GM19043 (cell line): ENCODE results near the gene PRM3.
"Not testable (repeated sequence)": the region's sequence is repeated elsewhere in the genome, so short reads cannot be mapped to it uniquely, and the experiment has no call there.

Experiments used
- ATAC-seq: cut with Tn5 transposase; IDR thresholded peaks from one replicate; pipeline ENCODE4 v1.9.1; 2021; ENCODE audit warnings: low read depth; ENCODE audit not compliant: unreplicated experiment

The PRM3 gene

DNA sequence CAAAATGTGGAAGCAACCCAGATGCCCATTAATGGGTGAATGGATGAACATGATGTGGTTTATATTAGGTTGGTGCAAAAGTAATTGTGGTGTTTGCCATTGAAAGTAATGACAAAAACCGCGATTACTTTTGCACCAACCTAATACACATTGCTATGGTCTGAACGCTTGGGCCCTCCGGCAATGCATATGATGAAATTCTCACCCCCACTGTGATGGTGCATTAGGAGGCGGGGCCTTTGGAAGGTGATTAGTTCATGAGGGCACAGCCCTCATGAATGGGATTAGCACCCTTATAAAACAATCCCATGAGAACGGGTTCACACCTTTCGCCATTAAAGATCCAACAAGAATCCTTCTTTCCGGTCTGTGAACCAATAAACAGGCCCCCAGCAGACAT lies 33.0 kb upstream of the PRM3 start:
- ATAC-seq, result no peak

DNA sequence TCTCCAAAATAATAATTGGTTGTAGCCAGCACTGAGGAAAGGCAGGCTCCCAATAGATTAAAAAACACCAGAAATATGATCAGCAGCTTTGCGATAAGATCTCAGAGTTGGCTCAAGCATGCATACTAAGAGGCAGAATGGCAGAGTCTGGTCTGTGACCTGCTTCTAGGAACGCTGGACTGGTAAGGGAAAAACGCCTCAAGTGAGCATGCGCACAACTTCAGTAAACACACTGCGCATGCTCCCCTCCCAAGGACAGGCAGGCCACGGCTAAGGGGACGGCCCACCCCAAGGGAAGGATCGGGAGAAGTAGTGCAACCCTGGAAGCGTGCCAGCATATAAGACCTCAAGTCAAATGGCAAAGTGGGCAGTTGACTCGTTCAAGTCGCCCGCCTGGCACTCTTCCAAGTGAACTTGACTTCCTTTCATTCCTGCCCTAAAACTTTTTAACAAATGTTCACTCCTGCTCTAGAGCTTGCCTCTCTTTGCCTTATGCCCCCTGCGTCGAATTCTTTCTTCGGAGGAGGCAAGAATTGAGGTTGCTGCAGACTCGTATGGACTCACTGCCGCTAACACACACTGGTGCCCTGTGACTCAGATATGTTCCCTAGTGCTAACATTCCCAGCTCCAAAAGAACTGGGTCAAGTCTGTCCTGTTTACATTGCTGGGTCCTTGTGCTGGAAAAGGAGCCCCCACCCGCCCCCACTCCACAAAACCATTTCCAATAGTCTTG lies 30.1 kb upstream of the PRM3 start:
- no peak for ATAC-seq

DNA sequence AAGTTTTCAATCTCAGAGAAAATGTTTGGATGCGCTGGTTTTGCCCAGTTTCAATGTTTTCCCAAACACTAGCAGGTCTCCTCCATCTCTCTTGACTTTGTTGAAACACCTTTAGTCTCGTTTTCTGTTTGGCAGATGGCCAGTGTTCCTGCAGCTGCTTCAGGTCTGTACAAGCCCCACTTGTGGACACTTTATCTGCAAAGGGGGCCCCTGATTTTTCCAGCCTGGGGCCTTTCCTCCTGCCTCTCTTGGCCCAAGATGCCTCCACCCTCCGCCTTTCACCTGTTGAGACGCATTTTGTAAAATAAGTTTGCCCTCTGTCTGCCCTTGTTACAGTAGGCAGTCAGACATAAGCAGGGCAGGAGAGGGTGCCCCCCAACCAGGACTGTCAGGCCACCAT lies 29.5 kb upstream of the PRM3 start:
- ATAC-seq, result no peak

DNA sequence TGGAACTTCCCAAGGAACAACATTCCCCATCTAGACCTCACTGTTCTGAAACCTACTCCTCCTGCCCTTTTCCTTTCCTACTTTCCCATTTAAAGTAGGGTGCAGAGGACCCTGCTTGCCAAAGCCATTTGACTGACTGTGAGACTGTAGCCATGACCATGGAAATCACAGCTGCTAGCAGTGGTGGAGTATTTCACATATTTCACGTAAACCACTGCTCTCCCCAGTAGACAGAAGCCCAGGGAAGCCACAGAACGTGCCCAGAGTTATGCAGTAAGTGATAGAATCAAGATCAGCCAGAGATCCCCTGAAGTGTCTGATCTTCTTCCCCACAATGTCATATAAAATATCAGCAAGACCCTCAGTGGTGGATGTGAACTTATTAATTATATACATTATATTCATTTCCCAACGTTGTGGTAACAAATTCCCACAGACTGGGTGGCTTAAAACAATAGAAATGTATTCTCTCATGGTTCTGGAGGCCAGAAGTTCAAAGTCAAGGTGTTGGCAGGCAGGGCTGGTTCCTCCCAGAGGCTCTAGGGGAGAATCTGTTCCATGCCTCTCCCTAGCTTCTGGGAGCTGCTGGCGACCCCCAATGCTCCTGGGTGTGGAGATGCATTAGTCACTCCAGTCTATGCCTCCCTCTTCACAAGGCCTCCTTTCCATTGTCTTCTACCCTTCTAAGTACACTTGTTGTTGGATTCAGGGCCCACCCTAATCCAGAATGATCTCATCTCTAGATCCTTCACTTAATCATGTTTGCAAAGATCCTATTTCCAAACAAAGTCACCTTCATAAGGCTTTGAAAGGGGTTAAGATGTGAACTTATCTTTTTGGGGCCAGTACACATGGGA lies 28.4 kb upstream of the PRM3 start:
- no peak for ATAC-seq

DNA sequence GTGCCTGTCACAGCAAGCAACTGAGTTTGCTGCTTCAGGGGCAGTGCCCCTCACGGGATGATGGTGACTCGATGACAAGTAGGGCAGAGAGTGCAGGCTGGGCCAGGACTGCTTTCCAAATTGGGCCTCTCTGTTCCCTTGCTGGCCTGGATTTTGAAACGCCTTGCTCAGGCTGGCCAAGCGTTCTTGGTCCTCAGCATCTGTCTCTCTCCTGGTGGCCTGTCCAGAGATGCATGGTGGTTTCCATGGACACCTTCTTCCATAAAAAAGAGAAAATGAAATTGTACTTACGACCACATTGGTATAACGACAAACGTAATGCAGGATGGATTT lies 27.1 kb upstream of the PRM3 start:
- no peak for ATAC-seq

DNA sequence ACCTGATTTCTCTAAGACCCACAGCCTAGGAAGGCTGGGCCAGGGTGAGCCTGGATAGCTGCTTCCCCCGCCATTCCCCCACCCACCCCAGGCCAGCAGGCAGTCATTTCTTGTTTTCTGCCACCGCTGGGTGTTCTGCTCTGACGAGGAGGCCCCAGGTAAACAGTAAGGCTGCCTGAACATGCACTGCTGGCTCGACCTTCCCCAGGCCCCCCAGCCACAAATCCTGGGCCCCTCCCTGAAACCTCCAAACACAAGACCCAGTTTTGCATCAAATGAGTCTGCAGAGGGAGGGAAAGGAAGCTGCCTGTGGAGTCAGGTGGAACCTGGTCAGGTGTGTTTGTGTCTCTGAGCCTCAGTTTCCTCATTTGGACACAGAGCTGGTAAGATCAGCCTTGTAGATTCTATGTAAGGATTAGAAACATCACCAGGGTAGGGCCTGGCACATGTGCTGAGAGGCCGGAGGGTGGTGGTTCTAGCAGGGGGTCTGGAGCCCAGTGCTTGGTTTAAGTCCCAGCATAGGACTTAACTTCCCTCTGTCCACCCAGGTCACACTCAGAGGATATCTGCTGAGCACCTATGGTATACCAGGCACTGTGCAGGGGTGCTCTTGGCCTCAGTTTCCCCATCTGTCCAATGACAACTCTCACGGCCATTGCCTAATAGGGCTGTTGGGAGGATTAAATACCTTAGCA lies 26.6 kb upstream of the PRM3 start:
- no peak for ATAC-seq

DNA sequence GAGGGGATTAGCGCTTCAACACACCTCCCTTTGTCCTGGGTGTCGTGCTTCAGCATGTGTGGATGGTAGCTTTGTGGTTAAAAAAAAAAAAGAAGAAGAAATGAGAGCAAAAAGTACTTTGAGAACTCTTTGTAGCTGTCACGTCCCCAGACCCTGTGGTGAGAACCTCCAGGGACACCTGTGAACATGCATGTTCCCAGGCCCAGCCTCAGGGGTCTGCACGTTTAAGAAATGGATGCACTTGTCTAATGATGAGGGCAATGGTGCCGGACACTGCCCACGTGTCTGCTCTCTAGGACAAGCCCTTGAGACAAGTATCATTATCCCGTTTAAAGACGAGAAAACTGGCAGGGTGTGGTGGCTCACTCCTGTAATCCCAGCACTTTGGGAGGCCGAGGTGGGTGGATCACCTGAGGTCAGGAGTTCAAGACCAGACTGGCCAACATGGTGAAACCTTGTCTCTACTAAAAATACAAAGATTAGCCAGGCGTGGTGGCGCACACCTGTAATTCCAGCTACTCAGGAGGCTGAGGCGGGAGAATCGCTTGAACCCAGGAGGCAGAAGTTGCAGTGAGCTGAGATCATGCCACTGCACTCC lies 25.6 kb upstream of the PRM3 start:
- ATAC-seq, result not testable (repeated sequence)

DNA sequence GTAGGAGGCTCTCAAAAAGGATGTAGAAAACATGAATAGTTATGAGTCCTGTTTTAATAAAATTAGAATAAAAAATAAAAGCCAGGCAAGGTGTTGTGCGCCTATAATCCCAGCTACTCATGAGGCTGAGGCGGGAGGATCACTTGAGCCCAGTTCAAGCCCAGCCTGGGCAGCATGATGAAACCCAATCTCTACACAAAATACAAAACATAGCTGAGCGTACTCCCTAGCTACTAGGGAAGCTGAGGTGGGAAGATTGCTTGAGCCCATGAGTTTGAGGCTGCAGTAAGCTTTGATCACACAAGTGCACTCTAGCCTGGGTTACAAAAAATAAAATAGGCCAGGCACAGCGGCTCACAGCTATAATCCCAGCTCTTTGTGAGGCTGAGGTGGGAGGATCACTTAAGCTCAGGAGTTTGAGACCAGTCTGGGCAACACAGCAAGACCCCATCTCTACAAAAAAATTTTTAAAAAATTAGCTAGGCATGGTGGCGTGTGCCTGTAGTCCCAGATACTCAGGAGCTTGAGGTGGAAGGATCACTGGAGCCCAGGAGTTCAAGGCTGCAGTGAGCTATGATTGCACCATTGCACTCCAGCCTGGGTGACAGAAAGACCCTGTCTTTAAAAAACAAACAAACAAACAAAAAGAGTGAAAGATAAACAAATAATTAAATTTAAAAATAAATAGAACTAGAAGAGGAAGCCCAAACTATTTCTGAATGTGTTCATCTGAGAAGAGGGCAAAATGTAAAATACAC lies 24.9 kb upstream of the PRM3 start:
- no peak for ATAC-seq

DNA sequence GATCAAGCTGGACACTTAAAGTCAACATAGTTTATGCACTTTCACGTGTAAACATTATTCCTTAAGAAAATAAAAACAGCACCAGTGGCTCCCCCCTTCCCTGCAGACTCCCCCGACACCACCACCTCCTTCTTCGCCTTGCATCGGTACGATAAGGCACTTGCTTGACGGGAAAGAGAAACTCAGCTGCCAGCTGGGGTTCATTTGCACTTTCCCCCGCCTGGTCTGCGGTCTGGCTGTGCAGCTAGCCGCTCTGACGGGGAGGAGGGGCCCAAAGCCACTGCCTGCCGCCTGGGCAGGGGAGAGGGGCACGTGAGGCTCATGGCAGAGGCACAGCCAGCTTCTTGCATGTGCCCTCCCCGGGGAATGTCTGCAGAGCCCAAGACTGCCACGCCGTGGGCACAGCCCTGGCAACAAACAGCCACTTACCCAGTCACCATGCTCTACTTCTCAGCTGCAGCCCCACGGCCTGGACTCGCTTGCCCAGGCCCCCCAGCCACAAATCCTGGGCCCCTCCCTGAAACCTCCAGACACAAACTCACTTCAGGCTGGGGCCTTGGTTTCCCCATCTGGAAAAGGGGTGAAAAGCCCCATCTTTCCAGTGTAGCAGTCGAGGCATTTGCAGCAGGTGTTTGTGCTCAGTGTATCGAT lies 24.2 kb upstream of the PRM3 start:
- ATAC-seq, result peak; percentile 65

DNA sequence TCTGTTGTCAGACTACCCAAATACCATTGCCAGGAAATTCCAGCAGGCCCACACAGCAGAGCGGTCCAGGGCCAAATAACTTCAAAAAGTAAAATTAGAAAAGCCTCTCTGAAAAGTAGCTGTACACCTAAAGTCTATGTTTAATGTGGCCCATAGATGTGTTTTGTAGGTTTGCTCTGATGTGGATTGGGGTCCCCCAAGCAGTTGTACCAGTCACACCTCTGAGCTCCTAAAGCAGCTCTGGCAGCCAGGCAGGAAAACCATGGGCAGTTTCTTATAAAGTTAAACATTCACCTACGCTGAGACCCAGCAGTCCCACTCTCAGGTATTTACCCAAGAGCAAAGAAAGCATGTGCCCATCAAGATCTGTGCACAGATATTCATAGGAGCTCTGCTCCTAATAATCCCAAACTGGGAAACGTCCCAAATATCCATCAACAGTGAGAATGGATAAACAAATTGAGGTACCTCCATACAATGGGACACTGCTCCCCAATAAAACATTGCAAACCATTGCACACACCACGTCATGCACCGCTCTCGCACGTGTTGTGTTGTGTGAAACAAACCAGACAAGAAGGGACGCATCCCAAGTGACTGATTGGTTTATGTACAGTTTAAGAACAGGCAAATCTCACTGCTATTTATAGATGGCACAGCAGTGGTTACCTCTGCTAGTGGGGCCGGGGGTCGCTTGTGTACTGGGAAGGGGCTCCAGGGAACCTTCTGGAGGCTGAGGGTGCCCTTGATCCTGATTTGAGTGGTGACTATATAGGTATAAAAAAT lies 23.5 kb upstream of the PRM3 start:
- ATAC-seq, result no peak

DNA sequence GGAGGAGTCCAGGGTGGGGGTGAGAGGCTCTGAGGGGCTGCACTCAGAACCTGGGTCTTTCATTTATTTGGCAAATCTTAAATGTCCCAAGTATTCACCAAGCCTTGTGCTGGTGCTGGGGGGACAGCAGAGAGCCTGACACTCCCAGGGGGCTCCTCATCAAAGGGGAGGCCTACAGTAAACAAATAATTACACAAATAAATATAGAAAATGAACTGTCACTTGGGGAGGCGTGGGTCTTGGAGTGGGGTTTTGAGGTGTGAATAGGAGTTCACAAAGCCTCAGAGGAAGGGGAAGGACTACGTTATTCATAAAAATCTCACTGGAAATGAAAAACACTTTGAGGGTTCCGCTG lies 22.9 kb upstream of the PRM3 start:
- ATAC-seq, result no peak

DNA sequence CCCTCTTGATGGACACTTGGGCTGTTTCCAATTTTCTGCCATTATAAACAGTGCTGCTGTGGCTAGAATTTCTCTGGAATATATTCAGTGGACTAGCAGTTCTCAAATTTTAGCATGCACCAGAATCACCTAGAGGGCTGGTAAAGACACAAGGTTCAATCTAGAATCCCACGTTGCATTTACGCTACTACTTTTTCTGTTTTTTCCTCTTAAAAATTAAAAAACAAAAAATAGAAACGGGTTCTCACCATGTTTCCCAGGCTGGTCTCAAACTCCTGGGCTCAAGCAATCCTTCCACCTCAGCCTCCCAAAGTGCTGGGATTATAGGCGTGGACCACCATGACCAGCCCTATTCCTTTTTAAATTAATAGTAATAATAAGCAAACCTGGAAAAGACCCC lies 22.2 kb upstream of the PRM3 start:
- no peak for ATAC-seq

DNA sequence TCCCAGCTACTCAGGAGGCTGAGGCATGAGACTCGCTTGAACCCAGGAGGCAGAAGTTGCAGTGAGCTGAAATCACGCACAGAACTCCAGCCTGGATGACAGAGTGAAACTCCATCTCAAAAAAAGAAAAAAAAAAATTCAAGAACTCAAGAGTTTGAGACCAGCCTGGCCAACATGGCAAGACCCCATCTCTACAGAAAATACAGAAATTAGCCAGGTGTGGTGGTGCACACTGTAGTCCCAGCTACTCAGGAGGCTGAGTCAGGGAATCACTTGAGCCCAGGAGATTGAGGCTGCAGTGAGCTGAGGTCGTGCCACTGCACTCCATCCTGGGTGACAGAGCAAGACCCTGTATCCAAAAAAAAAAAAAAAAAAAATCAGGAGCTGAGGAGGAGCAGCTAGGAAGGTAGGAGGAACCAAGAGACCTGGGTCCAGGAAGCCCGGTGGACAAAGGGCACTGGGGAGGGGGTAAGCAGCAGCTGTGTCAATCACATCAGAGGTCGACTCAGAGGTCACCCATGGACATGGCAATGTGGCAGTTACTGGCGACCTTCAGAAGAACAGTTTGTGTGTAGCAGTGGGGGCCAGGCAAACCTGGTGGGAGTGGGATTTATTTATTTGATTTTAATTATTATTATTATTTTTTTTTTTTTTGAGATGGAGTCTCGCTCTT lies 18.8 kb upstream of the PRM3 start:
- no peak for ATAC-seq

DNA sequence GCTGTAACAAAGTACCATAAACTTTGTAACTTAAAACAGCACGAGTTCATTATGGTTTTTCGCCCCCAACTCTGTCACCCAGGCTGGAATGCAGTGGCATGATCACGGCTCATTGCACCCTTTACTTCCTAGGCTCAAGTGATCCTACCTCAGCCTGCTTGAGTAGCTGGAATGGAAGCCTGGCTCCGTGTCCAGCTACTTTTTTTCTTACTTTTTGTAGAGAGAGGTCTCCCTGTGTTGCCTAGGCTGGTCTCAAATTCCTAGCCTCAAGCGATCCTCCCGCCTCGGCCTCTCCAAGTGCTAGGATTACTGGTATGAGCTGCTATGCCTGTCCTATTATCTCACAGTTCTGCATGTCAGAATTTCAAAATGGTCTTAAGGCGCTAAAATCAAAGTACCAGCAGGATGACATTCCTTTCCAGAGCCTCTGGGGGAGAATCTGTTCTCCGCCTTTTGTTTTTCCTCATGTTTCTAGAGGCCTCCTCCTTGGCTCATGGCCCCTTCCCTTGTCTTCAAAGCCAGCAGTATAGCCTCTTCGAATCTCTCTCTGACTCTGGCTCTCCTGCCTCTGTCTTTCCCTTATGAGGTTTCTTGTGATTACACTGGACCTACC lies 17.8 kb upstream of the PRM3 start:
- ATAC-seq, result no peak

DNA sequence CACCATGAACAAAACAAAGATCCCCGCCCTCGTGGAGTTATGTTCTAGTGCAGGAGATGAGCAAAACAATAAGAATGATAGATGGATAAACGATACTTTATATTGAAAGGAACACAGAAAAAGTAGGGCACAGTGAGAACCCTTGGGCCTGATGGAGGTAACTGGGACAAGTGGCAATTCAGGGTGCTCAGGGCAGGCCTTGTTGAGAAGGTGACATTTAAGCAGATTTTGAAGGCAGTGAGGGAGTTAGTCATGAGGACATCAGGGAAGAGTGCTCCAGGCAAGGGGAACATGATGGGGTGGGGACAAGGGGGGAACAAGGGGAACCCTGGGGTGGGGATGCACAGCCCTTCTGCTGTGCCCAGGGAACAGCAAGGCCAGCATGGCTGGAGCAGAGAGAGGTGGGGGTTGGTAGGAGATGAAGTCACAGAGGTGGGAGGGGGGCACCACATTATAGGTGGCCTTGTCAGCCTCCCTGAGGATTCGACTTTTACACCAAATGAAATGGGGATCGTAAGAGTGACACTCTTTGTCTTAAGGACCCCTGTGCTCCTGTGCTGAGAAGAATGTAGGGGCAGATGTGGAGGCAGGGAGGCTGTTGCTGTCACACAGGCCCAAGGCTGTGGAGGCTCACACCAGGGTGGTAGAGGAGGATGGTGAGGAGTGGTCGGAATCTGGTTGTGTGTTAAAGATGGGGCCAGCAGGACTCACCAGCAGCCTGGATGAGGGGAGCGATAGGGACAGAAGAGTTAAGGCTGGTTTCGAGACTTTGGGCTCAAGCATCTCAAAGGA lies 16.9 kb upstream of the PRM3 start:
- ATAC-seq, result no peak

DNA sequence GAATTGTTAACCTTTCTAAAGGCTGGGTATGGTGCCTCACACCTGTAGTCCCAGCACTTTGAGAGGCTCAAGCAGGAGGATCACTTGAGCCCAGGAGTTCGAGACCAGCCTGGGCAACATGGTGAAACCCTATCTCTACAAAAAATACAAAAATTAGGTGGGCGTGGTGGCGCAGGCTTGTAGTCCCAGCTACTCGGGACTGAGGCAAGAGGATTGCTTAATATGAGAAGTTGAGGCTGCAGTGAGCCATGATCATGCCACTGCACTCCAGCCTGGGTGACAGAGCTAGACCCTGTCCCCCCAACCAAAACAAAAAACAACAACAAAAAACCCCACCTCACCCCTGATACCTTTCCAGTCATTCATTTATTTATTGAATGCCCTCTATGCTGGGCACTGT lies 16.3 kb upstream of the PRM3 start:
- ATAC-seq, result not testable (repeated sequence)

DNA sequence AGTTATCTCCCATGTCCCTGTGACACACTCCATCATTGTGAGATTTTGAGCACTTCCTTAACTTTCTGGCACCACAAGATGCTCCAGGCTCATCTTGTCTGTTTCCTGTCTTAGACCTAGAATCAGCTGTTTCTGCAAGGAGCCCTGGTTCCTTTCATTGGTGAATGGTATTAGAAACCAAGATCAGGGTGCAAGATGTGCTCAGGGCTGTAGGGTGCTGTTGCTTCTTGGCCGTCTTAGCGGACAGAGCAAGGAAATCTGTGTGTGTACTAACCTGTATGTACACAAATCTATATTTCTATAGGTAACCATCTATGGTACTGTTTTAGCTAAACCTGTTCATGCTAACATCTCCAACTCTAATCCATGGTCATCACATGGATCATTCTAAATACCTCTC lies 15.8 kb upstream of the PRM3 start:
- ATAC-seq, result no peak

DNA sequence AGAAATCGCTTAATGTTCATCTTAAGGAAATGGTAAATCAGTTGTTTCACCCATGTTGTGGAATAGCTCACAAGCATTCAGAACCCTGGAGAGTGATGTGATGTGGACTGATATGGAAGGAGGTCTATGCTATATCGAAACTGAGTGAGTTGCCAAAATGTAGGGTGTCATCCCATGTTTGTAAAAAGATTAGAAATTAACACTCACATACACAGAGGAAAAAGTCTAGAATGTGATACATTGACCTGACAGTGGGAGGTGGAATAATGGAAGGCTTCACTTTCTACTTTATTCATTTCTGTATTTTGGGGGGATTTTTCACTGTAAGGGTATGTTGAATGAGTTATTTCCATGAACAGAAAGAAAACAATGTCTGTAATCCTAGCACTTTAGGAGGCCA lies 12.4 kb upstream of the PRM3 start:
- no peak for ATAC-seq
